Neural progenitor cell (in vitro differentiated cells): ENCODE data around the gene ZNF883.

Experiments used
- CTCF ChIP-seq: fragments of 200-600 bp; sonication (generic); IDR thresholded peaks from 2 replicates; pipeline ENCODE4 v1.5.1; 2017; ENCODE audit warnings: antibody characterized with exemption, mild to moderate bottlenecking
- EZH2 ChIP-seq: fragments of 200-600 bp; sonication (generic); IDR thresholded peaks from 2 replicates; pipeline ENCODE4 v1.6.1; 2017; ENCODE audit warnings: antibody characterized with exemption, mild to moderate bottlenecking, moderate library complexity

GRCh38 chr9:113018247-113018646, 6.3 kb upstream of the ZNF883 start:
- TF ChIP-seq CTCF, result no peak
- no peak for TF ChIP-seq EZH2
